Measurements from ENCODE around the gene ZNF217.
"Not testable (repeated sequence)": the region's sequence is repeated elsewhere in the genome, so short reads cannot be mapped to it uniquely, and the experiment has no call there.

The ZNF217 gene

DNA sequence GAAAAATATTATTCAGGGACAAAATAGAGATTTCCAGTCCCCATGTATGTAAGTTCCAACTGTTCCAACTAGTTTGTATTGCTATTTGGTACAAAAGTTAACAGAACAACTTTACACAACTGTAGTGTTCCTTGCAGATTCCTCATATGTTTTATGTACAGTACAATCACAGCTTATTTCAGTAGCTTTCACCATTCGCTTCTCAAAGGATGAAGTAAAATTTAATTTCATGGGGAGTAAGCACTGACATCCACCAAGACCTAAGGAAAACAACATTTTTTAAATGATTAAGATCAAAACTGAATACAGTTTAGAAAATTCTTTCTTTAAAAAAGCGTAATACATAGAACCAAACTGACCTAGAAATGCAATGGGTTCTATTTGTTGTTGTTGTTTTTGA, 24.6 kb downstream of the ZNF217 start:
- DNase-seq (ENCODE audit: low read depth, low spot score): no peak

DNA sequence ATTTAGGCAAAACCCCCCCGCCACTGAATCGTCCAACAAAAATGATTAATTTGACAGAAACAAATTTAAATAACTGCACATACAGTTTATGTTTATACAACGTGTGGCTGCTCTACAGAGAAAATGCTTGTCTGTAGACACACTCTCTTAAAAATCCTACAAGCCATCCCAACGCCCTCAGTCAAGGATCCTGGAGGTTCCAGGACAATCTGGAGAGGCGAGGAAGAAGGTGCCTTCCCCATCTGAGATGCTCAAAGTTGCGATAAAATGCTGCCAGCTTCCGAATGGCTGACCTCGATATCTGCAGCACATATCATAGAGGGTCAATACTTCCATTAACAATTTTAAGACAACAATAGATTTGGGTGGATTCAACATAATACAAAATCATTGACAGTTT, 25.3 kb downstream of the ZNF217 start:
- no peak for DNase-seq (ENCODE audit: low read depth, low spot score)

DNA sequence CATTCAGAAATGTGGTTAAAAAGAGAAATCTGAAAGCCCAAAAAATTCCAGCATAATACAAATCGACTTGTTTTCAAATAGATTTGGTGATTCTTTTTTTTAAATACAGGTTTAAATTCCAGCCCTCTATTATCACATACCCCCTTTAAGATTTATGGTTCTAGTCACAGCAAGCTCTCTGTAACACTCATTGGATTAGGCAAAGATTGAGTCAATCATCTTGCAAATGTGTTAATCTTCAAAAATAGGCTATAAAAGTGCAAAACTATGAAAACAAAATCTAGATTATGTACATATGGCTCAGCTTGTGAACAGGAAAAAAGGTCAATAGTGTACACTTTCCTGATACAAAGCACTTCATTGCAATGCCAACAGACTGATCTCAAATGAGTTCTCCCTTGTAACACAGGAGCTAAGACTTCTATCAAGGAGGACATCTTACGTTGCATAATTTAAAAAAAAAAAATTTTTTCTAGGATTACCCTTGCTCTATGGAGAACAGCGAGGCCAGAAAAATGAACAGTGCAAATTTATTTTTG, 26.2 kb downstream of the ZNF217 start:
- no peak for DNase-seq (ENCODE audit: low read depth, low spot score)

DNA sequence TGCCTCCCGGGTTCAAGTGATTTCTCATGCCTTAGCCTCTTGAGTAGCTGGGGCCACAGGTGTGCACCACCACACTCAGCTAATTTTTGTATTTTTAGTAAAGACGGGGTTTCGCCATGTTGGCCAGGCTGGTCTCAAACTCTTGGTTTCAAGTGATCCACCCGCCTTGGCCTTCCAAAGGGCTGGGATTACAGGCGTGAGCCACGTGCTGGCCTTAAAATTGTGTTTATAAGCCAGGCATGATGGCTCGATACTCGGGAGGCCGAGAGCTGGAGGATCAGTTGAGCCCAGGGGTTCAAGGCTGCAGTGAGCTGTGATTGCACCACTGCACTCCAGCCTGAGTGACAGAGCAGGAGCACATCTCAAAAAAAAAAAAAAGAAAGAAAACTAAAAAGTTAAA, 27.0 kb downstream of the ZNF217 start:
- not testable (repeated sequence) for DNase-seq (ENCODE audit: low read depth, low spot score)

DNA sequence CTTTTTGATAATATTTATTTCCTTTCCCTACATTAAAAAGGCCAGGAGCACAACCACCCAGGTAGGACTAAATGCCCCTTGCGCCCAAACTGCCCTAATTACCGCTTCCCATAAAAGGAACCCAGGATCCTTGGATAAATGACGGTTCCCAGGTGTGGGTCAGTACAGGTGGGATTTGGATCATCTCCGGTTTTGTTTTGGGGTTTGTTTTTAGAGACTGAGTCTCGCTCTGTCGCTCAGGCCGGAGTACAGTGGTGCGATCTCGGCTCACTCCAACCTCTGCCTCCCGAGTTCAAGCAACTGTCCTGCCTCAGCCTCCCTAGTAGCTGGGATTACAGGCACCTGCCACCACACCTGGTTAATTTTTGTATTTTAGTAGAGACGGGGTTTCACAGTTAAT, 28.4 kb downstream of the ZNF217 start:
- no peak for DNase-seq (ENCODE audit: low read depth, low spot score)

DNA sequence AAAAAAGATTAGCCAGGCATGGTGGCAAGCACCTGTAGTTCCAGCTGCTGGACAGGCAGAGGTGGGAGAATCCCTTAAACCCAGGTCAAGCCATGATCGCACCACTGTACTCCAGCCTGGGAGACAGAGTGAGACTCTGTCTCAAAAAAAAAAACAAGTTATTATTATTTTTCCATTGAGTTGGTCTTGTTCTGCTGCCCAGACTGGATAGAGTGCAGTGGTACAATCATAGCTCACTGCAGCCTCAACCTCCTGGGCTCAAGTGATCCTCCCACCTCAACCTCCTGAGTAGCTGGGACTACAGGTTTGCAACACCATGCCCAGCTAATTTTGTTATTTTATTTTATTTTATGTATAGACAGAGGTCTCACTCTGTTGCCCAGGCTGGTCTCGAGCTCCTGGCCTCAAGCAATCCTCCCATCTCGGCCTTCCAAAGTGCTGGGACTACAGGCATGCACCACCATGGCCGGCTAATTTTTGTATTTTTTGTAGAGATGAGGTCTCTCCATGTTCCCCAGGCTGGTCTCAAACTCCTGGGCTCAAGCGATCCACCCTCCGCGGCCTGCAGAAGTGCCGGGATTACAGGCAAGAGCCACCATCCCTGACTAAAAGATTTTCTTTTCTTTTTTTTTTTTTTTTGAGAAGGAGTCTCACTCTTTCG, 31.4 kb downstream of the ZNF217 start:
- not testable (repeated sequence) for DNase-seq (ENCODE audit: low read depth, low spot score)

DNA sequence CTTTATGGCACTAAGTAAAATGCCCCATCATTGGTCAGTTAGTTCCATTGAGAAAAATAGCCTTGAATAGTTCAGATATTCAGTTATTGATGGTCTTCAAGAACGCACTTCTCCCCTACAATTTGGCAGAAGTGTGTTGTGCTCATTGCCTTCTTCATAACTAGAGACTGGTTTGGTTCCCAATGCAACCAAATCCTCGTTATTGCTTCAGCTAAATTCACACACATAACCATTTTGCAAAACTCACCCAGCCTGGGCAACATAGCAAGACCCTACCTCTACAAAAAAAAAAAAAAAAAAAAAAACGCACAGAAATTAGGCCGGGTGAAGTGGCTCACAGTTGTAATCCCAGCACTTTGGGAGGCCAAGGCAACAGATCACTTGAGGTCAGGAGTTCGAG, 32.1 kb downstream of the ZNF217 start:
- DNase-seq (ENCODE audit: low read depth, low spot score): no peak

DNA sequence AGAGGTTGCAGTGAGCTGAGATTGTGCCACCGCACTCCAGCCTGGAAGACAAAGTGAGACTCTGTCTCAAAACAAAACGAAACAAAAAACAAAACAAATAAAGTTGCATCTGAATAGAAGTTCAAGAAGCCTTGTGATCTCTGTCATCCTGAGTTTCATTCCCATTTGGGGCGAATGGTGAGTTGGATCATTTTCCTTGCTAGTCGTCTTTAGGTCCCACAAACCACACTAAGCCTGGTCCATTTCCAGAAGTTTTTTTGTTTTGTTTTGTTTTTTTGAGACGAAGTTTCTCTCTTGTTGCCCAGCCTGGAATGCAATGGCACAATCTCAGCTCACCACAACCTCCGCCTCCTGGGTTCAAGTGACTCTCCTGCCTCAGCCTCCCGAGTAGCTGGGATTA, 33.8 kb downstream of the ZNF217 start:
- no peak for DNase-seq (ENCODE audit: low read depth, low spot score)

DNA sequence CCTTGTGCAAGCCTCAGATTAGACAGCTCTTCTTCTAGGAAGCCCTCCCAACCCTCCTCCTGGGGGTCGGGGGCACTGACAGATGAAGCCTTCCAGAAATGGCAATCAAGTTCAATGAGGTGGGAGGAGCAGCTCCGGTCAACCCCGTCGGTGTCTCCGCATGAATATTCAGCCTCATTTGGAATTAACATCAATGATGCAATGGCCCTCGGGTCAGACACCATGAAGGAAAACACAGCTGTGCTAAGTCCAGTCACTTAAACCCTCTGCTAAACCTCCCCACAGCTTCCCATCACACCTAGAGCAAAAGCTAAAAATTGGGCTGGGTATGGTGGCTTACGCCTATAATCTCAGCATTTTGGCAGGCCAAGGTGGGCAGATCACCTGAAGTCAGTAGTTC, 36.5 kb downstream of the ZNF217 start:
- DNase-seq (ENCODE audit: low read depth, low spot score): no peak

DNA sequence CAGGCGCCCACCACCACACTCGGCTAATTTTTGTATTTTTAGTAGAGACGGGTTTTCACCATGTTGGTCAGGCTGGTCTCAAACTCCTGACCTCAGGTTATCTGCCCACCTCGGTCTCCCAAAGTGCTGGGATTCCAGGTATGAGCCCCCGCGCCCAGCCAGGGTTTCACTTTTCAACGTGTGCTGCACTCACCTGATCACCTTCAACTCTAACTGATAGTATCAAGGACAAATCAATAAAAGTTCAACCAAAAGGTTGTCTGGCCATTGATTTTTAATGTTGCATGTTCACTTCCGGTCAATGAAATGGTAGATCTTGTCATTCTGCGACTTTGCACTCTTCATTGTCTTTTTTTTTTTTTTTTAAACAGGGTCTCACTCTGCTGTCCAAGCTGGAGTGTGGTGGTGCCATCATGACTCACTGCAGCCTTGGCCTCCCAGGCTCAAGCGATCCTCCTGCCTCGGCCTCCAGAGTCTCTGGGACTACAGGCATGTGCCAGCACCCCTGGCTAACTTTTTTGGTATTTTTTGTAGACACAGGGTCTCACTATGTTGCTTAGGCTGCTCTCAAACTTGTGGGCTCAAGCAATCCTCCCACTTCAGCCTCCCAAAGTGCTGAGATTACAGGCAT, 37.3 kb downstream of the ZNF217 start:
- DNase-seq (ENCODE audit: low read depth, low spot score): no peak

DNA sequence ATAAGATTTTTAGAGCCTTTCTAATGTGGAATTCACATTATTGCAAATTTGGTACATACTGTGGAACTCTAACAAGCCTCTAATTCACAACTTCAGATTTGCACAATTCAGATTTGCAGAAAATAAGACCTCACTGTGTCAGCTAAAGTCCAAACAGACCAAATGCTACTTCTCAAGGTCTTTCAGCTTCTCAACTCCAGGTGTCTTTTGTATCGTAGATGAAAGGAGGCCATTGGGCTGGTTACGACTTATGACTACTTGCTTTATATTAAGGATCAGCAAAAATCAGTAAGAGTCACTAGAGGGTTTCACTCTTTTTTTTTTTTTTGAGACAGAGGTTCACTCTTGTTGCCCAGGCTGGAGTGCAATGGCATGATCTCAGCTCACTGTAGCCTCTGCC, 37.8 kb downstream of the ZNF217 start:
- DNase-seq (ENCODE audit: low read depth, low spot score): no peak

DNA sequence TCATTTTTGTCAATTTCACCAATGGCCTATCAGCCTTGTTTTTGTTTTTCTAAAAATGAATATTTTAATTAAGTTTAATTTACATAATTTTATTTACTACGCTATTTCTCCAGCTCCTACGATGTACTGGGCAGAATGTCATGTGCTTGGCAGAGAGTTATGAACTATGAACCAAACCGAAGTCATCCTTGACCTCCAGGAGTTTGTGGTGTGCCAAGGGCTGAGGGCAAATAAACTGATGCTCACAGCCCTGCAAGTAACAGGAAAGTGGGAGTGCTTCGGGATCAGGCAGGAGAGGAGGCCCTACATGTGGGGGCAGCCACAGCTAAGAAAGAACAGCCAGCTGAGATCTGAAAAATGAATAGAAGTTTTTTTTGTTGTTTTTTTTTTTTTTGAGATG, 38.6 kb downstream of the ZNF217 start:
- DNase-seq (ENCODE audit: low read depth, low spot score): no peak

DNA sequence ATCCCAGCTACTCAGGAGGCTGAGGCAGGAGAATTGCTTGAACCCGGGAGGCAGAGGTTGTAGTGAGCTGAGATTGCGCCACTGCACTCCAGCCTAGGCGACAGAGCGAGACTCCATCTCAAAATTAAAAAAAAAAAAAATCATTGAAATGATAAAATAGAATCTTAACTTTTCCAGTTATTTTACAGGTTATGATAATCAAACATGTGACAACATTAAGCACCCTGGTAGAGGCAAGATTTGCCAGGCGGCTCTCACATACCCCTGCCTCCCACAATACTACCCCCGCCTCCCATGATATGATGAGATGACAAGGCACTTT, 41.1 kb downstream of the ZNF217 start:
- DNase-seq (ENCODE audit: low read depth, low spot score): not testable (repeated sequence)

DNA sequence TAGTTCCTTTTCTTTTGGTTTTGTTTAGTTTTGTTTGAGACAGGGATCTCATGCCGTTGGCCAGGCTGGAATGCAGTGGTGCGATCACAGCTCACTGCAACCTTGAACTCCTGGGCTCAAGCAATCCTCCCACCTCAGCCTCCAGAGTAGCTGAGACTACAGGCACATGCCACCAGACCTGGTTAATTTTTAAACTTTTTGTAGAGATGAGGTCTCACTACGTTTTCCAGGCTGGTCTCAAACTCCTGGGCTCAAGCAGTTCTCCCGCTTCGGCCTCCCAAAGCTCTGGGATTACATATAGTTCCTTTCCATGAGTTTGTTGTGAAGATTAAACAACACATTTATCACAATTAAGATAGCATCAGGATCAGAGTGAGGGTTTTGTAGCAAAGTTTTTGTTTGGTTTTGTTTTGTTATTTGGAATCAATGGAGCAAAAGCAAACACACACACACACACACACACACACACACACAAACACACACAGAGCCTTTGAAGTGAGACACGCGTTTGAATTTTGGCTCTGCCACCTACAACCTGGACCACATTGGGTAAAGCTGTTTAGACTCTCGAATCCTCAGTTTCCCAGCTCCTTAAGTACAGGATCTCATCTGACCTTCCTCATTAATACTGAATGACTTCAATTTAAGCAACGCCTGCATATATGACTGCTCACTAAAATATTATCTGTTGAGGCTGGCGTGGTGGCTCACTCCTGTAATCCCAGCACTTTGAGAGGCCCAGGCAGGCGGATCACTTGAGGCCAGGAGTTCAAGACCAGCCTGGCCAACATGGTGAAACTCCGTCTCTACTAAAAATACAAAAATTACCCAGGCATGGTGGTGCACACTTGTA, 41.7 kb downstream of the ZNF217 start:
- not testable (repeated sequence) for DNase-seq (ENCODE audit: low read depth, low spot score)

DNA sequence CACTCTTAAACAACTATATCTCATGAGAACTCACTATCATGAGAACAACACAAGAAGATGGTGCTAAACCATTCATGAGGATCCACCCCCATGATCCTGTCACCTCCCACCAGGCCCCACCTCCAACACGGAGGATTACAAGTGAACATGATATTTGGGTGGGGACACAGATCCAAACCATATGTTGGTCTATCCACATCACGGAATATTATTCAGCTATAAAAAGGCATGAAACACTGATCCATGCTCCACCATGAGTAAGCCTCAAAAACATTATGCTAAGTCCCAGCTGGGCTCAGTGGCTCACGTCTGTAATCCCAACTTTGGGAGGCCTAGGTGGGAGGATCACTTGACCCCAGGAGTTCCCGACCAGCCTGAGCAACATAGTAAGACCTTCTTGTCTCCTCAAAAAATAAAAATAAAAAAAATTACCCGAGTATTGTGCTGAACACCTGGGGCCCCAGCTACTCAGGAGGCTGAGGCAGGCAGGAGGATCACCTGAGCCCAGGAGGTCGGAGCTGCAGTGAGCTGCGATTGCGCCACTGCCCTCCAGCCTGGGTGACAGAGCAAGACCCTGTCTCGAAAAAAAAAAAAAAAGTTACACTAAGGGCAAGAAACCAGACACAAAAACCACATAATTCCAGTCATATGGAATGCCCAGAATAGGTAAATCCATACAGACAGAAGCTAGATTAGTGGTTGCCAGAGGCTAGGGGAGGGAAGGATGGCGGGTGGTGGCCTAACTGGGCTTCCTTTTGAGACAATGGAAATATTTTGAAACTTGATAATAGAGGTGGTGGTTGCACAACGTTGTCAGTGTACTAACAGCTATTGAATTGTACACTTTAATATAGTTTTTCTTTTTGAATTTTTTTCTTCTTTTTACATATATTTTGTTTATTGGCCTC, 43.1 kb downstream of the ZNF217 start:
- no peak for DNase-seq (ENCODE audit: low read depth, low spot score)

DNA sequence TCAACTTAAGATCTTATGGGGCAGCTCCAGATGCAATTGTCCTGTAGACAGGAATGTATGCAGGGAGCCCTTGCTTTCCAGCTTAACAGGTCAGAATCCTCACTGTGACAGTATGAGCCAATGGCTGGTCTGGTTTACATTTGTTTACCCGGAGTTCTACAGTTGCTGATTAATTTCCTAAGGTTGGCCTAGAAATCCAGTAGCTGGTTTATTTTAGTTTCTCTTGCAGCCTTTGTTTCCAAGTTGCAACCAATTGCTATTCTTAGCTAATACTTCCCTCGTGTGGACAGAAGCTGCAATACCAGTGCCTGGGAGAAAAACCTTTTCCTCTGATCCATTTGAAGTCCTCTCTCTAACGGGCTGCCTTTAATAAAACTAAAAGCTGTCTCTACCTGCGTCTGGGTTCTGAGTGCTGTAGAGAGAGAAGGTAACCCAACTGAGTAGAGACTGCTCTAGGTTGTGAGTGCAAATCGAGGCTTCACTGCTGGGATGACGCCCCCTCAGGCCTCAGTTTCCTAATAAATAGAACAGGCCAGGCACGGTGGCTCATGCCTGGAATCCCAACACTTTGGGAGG, 45.9 kb downstream of the ZNF217 start:
- no peak for DNase-seq (ENCODE audit: low read depth, low spot score)

DNA sequence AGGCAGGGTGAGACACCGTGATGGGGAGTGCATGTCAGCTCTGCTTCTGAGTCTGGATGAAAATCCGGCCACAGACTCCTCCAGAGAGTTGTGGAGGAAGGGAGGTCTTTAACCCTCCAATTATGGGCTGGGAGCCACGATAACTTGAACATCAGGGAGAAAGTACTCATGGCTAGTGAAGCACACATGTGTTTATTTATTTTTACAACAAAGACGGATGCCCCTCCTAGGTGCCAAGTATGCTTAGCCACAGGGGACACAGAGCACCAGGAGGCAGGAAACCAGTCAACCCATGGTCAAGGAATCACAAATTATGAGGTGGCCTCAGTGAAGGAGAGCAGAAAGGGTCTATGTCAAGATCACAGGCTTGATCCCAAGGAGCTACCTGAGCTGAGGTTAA, 54.1 kb downstream of the ZNF217 start:
- DNase-seq (ENCODE audit: low read depth, low spot score): no peak

DNA sequence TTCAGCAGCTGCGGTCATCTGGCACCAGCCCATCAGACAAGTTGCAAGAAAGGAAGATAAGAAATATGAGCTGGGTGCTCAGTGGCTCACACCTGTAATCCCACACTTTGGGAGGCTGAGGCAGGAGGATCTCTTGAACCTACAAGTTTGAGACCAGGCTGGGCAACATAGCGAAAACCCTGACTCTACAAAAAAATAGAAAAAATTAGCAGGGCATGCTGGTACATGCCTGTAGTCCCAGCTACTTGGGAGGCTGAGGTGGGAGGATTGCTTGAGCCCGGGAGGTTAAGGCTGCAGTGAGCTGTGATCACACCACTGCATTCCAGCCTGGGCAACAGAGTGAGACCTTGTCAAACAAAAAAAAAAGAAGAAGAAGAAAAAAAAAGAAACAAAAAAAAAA, 57.3 kb downstream of the ZNF217 start:
- DNase-seq (ENCODE audit: low read depth, low spot score): not testable (repeated sequence)

DNA sequence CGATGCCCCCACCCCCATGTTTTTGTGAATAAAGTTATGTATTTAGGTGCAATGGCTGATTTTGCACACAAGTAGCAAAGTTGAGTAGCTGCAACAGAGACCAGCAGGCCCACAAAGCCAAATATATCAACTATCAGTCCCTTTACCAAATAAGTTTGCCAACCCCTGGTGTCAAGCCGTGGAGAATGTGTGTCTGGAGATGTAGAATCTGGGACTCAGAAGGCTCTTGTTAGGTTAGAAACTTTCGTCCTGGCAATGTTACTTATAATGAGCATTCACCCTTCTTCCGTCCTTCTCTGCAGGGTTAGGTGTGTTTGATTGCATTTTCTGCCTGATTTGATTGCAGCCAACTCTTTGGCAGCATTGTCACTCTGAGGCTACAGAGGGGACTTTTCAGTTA, 57.8 kb downstream of the ZNF217 start:
- no peak for DNase-seq (ENCODE audit: low read depth, low spot score)

DNA sequence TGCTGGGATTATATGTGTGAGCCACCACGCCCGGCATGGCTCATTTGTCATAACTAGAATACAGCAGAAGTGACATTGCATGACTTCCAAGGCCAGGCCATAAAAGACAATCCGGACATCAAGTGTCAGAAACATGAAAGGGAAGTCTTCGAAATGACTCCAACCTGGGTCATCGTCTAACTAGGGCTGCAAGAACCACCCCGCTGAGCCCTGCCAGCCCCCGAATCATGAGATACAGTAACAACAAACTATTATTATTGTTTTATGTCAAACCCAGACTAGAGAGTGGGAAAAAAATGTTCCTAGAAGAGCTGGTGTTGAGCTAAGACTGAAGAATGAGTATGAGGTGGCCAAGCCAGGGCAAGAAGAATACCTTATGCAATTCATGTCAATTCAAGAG, 59.6 kb downstream of the ZNF217 start:
- no peak for DNase-seq (ENCODE audit: low read depth, low spot score)

DNA sequence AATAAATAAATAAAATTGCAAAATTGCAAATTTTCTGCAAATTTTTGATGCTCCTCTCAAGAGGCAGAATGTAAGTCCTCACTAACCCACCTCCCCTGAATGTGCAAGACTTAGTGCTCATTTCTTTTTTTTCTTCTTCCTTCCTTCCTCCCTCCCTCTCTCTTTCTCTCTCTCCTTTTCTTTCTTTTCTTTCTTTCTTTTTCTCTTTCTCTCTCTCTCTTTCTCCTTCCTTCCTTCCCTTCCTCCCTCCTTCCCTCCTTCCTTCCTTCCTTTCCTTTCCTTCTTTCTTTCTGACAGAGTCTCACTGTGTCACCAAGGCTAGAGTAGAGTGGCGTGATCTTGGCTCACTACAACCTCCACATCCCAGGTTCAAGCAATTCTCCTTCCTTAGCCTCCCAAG, 60.1 kb downstream of the ZNF217 start:
- DNase-seq (ENCODE audit: low read depth, low spot score): no peak

Data from activated naive CD8-positive, alpha-beta T cell treated with anti-CD3 and anti-CD28 coated beads, Interleukin-2, amount 50 U/mL, for 16 hours (primary cell).